Endothelial cell of umbilical vein (primary cell): ENCODE measurements around the gene SSR2. TPM values are rescaled to one million over a fixed set of nuclear protein-coding genes. Genes with fewer than 3 reads are reported as not detected.

Experiments
- BruUV-seq: library from RNA; stranded (reverse); fragments of 400-500 nt; replicated peaks from 2 replicates; lab custom pipeline; 2021; lab: Mats Ljungman, UMichigan
- CTCF ChIA-PET: fragments of 300-600, 350-600 bp; sonication (Branson Sonifier 250); formaldehyde crosslinking; loops from one replicate; lab custom pipeline; 2021; ENCODE audit warnings: antibody characterized with exemption, inconsistent platforms; lab: Charles Lee
- POLR2A ChIA-PET: fragments of 300-600, 350-600 bp; sonication (Branson Sonifier 250); formaldehyde crosslinking; loops from one replicate; lab custom pipeline; 2021; ENCODE audit warnings: antibody characterized with exemption, inconsistent platforms; lab: Charles Lee
- DNase-seq: peaks from one replicate; pipeline ENCODE4 v3.0.0-alpha.2; 2011; ENCODE audit warnings: low read depth, low spot score
- FAIRE-seq: peaks from 2 replicates; lab custom pipeline; 2011; peaks lifted over from hg19 to GRCh38; lab: Jason Lieb, UNC
- H2AFZ ChIP-seq: 2 replicates; pipeline ENCODE4 v1.6.0; 2012; ENCODE audit warnings: low read depth, low read length, control low read depth, inconsistent platforms
- H3K27ac ChIP-seq: 2 replicates; pipeline ENCODE4 v1.5.1; 2011; ENCODE audit warnings: low read depth, mild to moderate bottlenecking, control low read depth, low read length, moderate library complexity; ENCODE audit not compliant: insufficient read depth
- H3K27me3 ChIP-seq, 2 experiments: 2 replicates each; pipeline versions ENCODE4 v1.6.0 to v1.6.1; 2011; ENCODE audit warnings: low read length in 2 of 2, mixed read lengths in 1 of 2; ENCODE audit not compliant: control insufficient read depth in 2 of 2, insufficient read depth in 2 of 2
- H3K36me3 ChIP-seq, 2 experiments: 2 replicates in 1 of 2; 3 replicates in 1 of 2; pipeline ENCODE4 v1.5.1; 2011; ENCODE audit warnings: low read length in 2 of 2, mild to moderate bottlenecking in 1 of 2, moderate library complexity in 1 of 2; ENCODE audit not compliant: control insufficient read depth in 2 of 2, insufficient read depth in 2 of 2; ENCODE audit errors: extremely low read depth in 1 of 2
- H3K4me1 ChIP-seq: 3 replicates; pipeline ENCODE4 v1.5.1; 2011; ENCODE audit warnings: mild to moderate bottlenecking, low read length; ENCODE audit not compliant: control insufficient read depth, insufficient read depth; ENCODE audit errors: extremely low read depth
- H3K4me2 ChIP-seq: 2 replicates; pipeline ENCODE4 v1.6.1; 2011; ENCODE audit warnings: low read length, control low read depth, mixed read lengths; ENCODE audit not compliant: insufficient read depth
- H3K4me3 ChIP-seq, 3 experiments: fragments of 200-600 bp in 1 of 3; sonication (generic), shearing (Covaris generic) in 1 of 3; replicated peaks in 1 of 3; 2 replicates each; pipeline ENCODE4 v1.5.1; 2011 to 2016; ENCODE audit warnings: control low read depth in 3 of 3, low read length in 3 of 3, mild to moderate bottlenecking in 2 of 3, inconsistent platforms in 1 of 3, low read depth in 1 of 3, moderate library complexity in 1 of 3; ENCODE audit not compliant: insufficient read depth in 1 of 3
- H3K79me2 ChIP-seq: 2 replicates; pipeline ENCODE4 v1.6.0; 2012; ENCODE audit warnings: low read length, inconsistent platforms; ENCODE audit not compliant: control insufficient read depth, insufficient read depth
- H3K9ac ChIP-seq: replicated peaks from 2 replicates; pipeline ENCODE3; 2011; ENCODE audit warnings: low read length, control low read depth; ENCODE audit not compliant: insufficient read depth; ENCODE audit errors: extremely low read depth
- H3K9me1 ChIP-seq: replicated peaks from 3 replicates; pipeline ENCODE4 v1.6.0; 2011; ENCODE audit warnings: mild to moderate bottlenecking, low read length; ENCODE audit not compliant: control insufficient read depth, insufficient read depth; ENCODE audit errors: extremely low read depth
- H3K9me3 ChIP-seq: replicated peaks from 2 replicates; pipeline ENCODE4 v1.5.1; 2012; ENCODE audit warnings: low read length, inconsistent platforms; ENCODE audit not compliant: control insufficient read depth, insufficient read depth
- H4K20me1 ChIP-seq: replicated peaks from 2 replicates; pipeline ENCODE3; 2011; ENCODE audit warnings: mild to moderate bottlenecking, low read length; ENCODE audit not compliant: control insufficient read depth, insufficient read depth; ENCODE audit errors: extremely low read depth
- EZH2 ChIP-seq: IDR thresholded peaks from 2 replicates; pipeline ENCODE4 v1.6.1; 2012; ENCODE audit warnings: borderline replicate concordance, low read depth, mild to moderate bottlenecking, moderate library complexity, low read length, inconsistent platforms; ENCODE audit not compliant: severe bottlenecking
- FOS ChIP-seq: IDR thresholded peaks from 2 replicates; pipeline ENCODE4 v1.6.1; 2011; ENCODE audit warnings: mild to moderate bottlenecking, low read length, moderate library complexity, borderline replicate concordance; ENCODE audit not compliant: insufficient read depth
- GATA2 ChIP-seq: IDR thresholded peaks from 2 replicates; pipeline ENCODE4 v1.7.0; 2011; ENCODE audit warnings: low read depth, mild to moderate bottlenecking, moderate library complexity, mixed read lengths, low read length; ENCODE audit not compliant: insufficient read length, insufficient read depth
- MYC ChIP-seq: IDR thresholded peaks from one replicate; pipeline ENCODE4 v1.6.1; 2011; ENCODE audit warnings: mild to moderate bottlenecking, low read depth, low read length
- POLR2A ChIP-seq: IDR thresholded peaks from 2 replicates; pipeline ENCODE4 v1.6.1; 2012; ENCODE audit warnings: low read depth, mild to moderate bottlenecking, control low read depth, low read length
- dilution Hi-C: fragments of 300-500 bp; cut with MboI; formaldehyde crosslinking; loops from one replicate; pipeline ENCODE4 v1.15.0; 2019; ENCODE audit warnings: low sequenced_read_pairs; ENCODE audit not compliant: extremely low pct_ligation_motif_present
- intact Hi-C: fragments of 100-400 bp; cut with micrococcal nuclease; formaldehyde crosslinking; loops from one replicate; pipeline ENCODE4 v1.10.0; 2022
- polyA plus RNA-seq, 4 experiments: library from polyadenylated mRNA; depleted of rRNA in 3 of 4; stranded (reverse) in 3 of 4; unstranded in 1 of 4; fragments of >200 nt; gene quantifications; 2 replicates each; pipeline versions ENCODE4 v1.2.1 to v1.2.3, GENCODE V29; 2011 to 2012; ENCODE audit warnings: missing spikeins in 1 of 4
- total RNA-seq: library from RNA; stranded (reverse); gene quantifications from 2 replicates; pipeline ENCODE4 v1.2.3, GENCODE V29; 2021
- TF ChIP-seq, protein P1 (sequence below), 2 donors: IDR thresholded peaks; 1 replicate in 1 of 2; 2 replicates in 1 of 2; pipeline ENCODE4 v1.5.1; 2011; ENCODE audit warnings: low read length in 2 of 2, mild to moderate bottlenecking in 2 of 2, moderate library complexity in 2 of 2, control low read depth in 1 of 2, inconsistent platforms in 1 of 2, low read depth in 1 of 2; ENCODE audit not compliant: insufficient read depth in 1 of 2; ENCODE audit errors: extremely low read depth in 1 of 2
- TF ChIP-seq, protein P2 (sequence below): IDR thresholded peaks from 2 replicates; pipeline ENCODE4 v1.6.1; 2011; ENCODE audit not compliant: insufficient read depth, insufficient read length

SSR2 gene
- total and polyA plus RNA-seq, 2 donors (not counting 3 experiments of a cell fraction or from before 2014, with no cell fraction given) = 362 to 1,787 TPM

DNA sequence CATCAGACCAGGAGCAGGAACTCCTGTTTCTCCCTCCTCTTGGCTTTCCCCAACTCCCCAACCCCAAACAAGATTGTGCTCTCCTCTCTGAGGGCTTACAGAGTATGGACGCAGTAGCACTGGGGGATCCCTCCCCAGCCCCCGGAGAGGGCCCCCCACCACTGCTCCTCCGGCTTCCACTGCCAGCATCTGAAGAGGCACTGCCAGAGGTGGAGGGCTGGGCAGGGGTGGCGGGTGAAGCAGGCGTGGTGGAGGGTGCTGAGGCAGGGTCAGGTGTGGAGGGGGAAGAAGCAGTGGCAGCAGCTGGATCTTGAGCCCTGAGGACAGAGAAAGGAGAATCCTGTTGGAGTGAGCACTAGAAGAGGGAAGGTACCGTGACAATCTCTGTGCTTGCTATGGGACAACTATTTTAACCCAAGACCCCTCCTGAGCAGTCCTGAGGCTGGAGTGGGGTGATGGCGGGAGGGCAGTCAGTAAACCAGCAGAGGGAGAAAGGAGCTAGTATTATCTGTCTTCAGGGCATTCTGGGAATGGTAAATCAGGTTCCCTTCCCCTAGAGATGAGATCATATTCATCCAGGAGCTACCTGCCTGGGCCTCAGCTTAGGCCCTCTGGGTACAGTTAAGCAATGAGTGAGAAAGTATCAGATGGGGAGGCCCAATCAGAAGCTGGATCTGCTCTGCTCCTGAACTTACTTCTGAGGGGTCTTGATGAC, 30.4 kb upstream of the SSR2 start:
- dilution Hi-C loops (no loop called here), intact Hi-C loops (no loop called here)
- Histone ChIP-seq H3K4me1 (peaks cover 23% of the 10 kb centered on the region), H4K20me1 (no peaks in the 10 kb centered on the region), H3K4me2 (no peak overlapping the region), H3K27me3 (no peaks in the 10 kb centered on the region), H3K79me2 (peaks cover 19% of the 10 kb centered on the region), H3K27ac (no peak overlapping the region), H3K9ac (no peak overlapping the region), H3K9me1 (no peaks in the 10 kb centered on the region), H3K4me3 (no peak overlapping the region), H2AFZ (no peak overlapping the region), H3K36me3 (peaks cover 0 to 6% of the 10 kb centered on the region in 2 experiments), H3K9me3 (no peaks in the 10 kb centered on the region)
- POLR2A ChIA-PET = no interaction called here
- TF ChIP-seq MYC = no peak
- TF ChIP-seq POLR2A = no peak
- no peak for TF ChIP-seq EZH2
- TF ChIP-seq GATA2 = no peak
- TF ChIP-seq, protein P1, sequence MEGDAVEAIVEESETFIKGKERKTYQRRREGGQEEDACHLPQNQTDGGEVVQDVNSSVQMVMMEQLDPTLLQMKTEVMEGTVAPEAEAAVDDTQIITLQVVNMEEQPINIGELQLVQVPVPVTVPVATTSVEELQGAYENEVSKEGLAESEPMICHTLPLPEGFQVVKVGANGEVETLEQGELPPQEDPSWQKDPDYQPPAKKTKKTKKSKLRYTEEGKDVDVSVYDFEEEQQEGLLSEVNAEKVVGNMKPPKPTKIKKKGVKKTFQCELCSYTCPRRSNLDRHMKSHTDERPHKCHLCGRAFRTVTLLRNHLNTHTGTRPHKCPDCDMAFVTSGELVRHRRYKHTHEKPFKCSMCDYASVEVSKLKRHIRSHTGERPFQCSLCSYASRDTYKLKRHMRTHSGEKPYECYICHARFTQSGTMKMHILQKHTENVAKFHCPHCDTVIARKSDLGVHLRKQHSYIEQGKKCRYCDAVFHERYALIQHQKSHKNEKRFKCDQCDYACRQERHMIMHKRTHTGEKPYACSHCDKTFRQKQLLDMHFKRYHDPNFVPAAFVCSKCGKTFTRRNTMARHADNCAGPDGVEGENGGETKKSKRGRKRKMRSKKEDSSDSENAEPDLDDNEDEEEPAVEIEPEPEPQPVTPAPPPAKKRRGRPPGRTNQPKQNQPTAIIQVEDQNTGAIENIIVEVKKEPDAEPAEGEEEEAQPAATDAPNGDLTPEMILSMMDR (IDR thresholded peaks at IDR 0.05; ENCODE audit: extremely low read depth in 1 of 2, insufficient read depth in 1 of 2, low read depth in 1 of 2, low read length in 2 of 2) = no peak
- TF ChIP-seq FOS = no peak
- TF ChIP-seq, protein P2, sequence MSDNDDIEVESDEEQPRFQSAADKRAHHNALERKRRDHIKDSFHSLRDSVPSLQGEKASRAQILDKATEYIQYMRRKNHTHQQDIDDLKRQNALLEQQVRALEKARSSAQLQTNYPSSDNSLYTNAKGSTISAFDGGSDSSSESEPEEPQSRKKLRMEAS = no peak
- FAIRE-seq (no peak), DNase-seq (no peak)
- no TSS peak for BruUV-seq
- CTCF ChIA-PET = interaction anchor here (0.6 to 1.8 kb wide), 6 partner anchors 12 to 297 kb away, joined by 3 to 9 read pairs (median 5); no protein-coding TSS in a partner anchor
